Ishikawa (cell line): ENCODE measurements around the gene ATF2.

Experiments
- CEBPB ChIP-seq: IDR thresholded peaks from 2 replicates; pipeline ENCODE4 v1.6.1; 2012
- CREB1 ChIP-seq: IDR thresholded peaks from 2 replicates; pipeline ENCODE4 v1.6.1; 2012; ENCODE audit warnings: low read depth
- EGR1 ChIP-seq: IDR thresholded peaks from 2 replicates; pipeline ENCODE4 v1.6.1; 2012
- EP300 ChIP-seq: IDR thresholded peaks from 2 replicates; pipeline ENCODE4 v1.6.1; 2012; ENCODE audit warnings: borderline replicate concordance
- FOXM1 ChIP-seq: IDR thresholded peaks from 2 replicates; pipeline ENCODE4 v1.6.1; 2012; ENCODE audit warnings: low read depth, borderline replicate concordance
- NFIC ChIP-seq: IDR thresholded peaks from 2 replicates; pipeline ENCODE4 v1.6.1; 2012
- RAD21 ChIP-seq: IDR thresholded peaks from 2 replicates; pipeline ENCODE4 v1.6.1; 2012; ENCODE audit warnings: low read depth
- TAF1 ChIP-seq: IDR thresholded peaks from 2 replicates; pipeline ENCODE4 v1.6.1; 2012; ENCODE audit warnings: low read depth, mild to moderate bottlenecking
- TCF12 ChIP-seq: IDR thresholded peaks from 2 replicates; pipeline ENCODE4 v1.6.1; 2012; ENCODE audit warnings: low read depth
- TEAD4 ChIP-seq: IDR thresholded peaks from 2 replicates; pipeline ENCODE4 v1.6.1; 2012
- YY1 ChIP-seq: IDR thresholded peaks from 2 replicates; pipeline ENCODE4 v1.6.1; 2012; ENCODE audit warnings: low read depth
- ZBTB7A ChIP-seq: IDR thresholded peaks from 2 replicates; pipeline ENCODE4 v1.6.1; 2012; ENCODE audit warnings: low read depth
- TF ChIP-seq, protein P1 (sequence below): IDR thresholded peaks from 2 replicates; pipeline ENCODE4 v1.6.1; 2012
- TF ChIP-seq, protein P2 (sequence below): IDR thresholded peaks from 2 replicates; pipeline ENCODE4 v1.6.1; 2012
- TF ChIP-seq, protein P3 (sequence below): IDR thresholded peaks from 2 replicates; pipeline ENCODE4 v1.6.1; 2012; ENCODE audit warnings: low read depth, mild to moderate bottlenecking

The ATF2 gene

GRCh38 chr2:175158894-175159293 lies 9.1 kb downstream of the ATF2 start:
- TF ChIP-seq RAD21 (no peak), CREB1 (no peak), TAF1 (no peak), EGR1 (no peak), NFIC (no peak), ZBTB7A (no peak), YY1 (no peak)
- TF ChIP-seq, protein P1, sequence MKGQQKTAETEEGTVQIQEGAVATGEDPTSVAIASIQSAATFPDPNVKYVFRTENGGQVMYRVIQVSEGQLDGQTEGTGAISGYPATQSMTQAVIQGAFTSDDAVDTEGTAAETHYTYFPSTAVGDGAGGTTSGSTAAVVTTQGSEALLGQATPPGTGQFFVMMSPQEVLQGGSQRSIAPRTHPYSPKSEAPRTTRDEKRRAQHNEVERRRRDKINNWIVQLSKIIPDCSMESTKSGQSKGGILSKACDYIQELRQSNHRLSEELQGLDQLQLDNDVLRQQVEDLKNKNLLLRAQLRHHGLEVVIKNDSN, result no peak
- TF ChIP-seq, protein P2, sequence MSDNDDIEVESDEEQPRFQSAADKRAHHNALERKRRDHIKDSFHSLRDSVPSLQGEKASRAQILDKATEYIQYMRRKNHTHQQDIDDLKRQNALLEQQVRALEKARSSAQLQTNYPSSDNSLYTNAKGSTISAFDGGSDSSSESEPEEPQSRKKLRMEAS, result no peak

DNA sequence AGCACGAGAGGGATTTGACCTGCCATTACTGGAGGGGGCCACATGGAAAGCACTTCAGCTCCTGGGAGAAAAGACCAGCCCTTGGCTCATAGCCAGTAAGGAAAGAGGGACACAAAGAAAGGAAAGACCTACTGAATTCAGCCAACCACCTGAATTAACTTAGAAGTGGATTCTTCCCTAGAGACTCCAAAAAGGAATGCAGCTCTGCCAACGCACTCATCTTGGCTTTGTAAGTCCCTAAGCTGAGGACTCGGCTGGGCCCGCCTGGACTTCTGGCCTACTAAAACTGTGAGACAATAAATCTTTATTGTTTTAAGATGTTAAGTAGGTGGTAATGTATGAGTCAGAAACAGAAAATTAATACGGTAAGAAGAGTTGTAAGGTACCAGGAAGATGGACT lies 11.5 kb downstream of the ATF2 start:
- no peak for TF ChIP-seq NFIC
- no peak for TF ChIP-seq TCF12
- TF ChIP-seq, protein P1, result no peak
- no peak for TF ChIP-seq EGR1
- no peak for TF ChIP-seq TEAD4
- no peak for TF ChIP-seq RAD21
- TF ChIP-seq TAF1, result no peak
- TF ChIP-seq, protein P3, sequence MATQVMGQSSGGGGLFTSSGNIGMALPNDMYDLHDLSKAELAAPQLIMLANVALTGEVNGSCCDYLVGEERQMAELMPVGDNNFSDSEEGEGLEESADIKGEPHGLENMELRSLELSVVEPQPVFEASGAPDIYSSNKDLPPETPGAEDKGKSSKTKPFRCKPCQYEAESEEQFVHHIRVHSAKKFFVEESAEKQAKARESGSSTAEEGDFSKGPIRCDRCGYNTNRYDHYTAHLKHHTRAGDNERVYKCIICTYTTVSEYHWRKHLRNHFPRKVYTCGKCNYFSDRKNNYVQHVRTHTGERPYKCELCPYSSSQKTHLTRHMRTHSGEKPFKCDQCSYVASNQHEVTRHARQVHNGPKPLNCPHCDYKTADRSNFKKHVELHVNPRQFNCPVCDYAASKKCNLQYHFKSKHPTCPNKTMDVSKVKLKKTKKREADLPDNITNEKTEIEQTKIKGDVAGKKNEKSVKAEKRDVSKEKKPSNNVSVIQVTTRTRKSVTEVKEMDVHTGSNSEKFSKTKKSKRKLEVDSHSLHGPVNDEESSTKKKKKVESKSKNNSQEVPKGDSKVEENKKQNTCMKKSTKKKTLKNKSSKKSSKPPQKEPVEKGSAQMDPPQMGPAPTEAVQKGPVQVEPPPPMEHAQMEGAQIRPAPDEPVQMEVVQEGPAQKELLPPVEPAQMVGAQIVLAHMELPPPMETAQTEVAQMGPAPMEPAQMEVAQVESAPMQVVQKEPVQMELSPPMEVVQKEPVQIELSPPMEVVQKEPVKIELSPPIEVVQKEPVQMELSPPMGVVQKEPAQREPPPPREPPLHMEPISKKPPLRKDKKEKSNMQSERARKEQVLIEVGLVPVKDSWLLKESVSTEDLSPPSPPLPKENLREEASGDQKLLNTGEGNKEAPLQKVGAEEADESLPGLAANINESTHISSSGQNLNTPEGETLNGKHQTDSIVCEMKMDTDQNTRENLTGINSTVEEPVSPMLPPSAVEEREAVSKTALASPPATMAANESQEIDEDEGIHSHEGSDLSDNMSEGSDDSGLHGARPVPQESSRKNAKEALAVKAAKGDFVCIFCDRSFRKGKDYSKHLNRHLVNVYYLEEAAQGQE, result no peak
- TF ChIP-seq FOXM1, result no peak
- TF ChIP-seq, protein P2, result no peak
- no peak for TF ChIP-seq YY1
- TF ChIP-seq CEBPB, result no peak
- TF ChIP-seq CREB1, result no peak
- TF ChIP-seq EP300, result no peak
- TF ChIP-seq ZBTB7A, result no peak

DNA sequence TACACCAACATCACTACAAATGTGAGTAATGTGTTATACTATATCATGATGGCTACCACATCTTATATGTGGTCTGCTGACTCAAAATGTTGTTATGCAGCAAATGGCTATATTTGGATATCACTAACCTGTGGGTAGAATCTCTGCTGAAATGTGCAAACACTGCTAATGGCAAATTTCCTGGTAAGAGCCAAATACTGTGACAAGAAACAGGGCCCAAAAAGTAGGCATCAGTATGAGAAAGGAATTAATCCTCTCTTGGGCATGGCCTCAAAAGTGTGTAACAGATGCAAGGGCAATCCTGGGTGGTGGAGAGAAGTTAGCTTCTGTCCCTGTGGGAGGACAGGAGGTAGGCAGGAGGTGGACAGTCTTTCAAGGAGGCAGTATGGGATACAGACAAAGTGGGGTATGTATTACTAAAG lies 13.3 kb downstream of the ATF2 start:
- TF ChIP-seq, protein P2, result no peak
- TF ChIP-seq ZBTB7A (no peak), TCF12 (no peak), FOXM1 (no peak), CEBPB (no peak), TAF1 (no peak), YY1 (no peak), RAD21 (no peak), EP300 (no peak), TEAD4 (no peak), NFIC (no peak), EGR1 (no peak), CREB1 (no peak)
- TF ChIP-seq, protein P3, result no peak
- TF ChIP-seq, protein P1, result no peak

DNA sequence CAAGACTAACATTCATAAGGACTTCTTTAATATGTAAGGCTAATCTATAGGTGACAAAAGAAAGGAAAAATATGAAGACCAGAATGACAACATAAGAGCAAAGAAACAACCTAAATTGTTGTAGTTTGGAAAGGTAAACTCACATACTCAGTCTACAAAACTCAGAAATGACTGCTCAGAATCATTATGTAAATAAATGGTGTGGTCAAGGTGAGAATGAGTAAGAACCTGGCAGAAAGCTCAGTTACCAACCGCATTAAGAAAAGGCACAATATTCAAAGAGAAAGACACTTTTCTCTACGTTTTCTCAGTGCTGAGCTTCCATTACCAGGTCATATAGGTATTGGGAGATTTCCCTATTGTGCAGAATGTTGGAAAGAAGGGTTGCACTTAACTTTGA lies 15.8 kb downstream of the ATF2 start:
- TF ChIP-seq TAF1 (no peak), CEBPB (no peak), EP300 (no peak), ZBTB7A (no peak), EGR1 (no peak), TEAD4 (no peak), FOXM1 (no peak), YY1 (no peak), RAD21 (no peak), CREB1 (no peak), TCF12 (no peak)
- TF ChIP-seq, protein P2, result no peak
- TF ChIP-seq, protein P1, result no peak

GRCh38 chr2:175151791-175152190 lies 16.2 kb downstream of the ATF2 start:
- TF ChIP-seq EGR1 (no peak), NFIC (no peak), TEAD4 (no peak), TCF12 (no peak), TAF1 (no peak)
